Astrocyte (in vitro differentiated cells and primary cell): ENCODE results near the gene TMSB10. TPM values are rescaled to one million over a fixed set of nuclear protein-coding genes. Genes with fewer than 3 reads are reported as not detected.

ENCODE experiments used
- DNase-seq: peaks from one replicate; pipeline ENCODE4 v3.0.0-alpha.2; 2010; ENCODE audit warnings: low read depth
- FAIRE-seq: peaks from 2 replicates; lab custom pipeline; 2011; peaks lifted over from hg19 to GRCh38; lab: Jason Lieb, UNC
- H2AFZ ChIP-seq: 2 replicates; pipeline ENCODE4 v1.6.0; 2012; ENCODE audit warnings: low read depth, low read length, inconsistent platforms
- H3K27ac ChIP-seq: 2 replicates; pipeline ENCODE4 v1.5.1; 2011; ENCODE audit warnings: low read depth, low read length, inconsistent platforms
- H3K27me3 ChIP-seq: 2 replicates; pipeline ENCODE4 v1.6.0; 2011; ENCODE audit warnings: low read length, inconsistent platforms; ENCODE audit not compliant: insufficient read depth
- H3K36me3 ChIP-seq: 2 replicates; pipeline ENCODE4 v1.5.1; 2011; ENCODE audit warnings: low read length, inconsistent platforms; ENCODE audit not compliant: insufficient read depth
- H3K4me1 ChIP-seq: 2 replicates; pipeline ENCODE4 v1.5.1; 2011; ENCODE audit warnings: low read length, inconsistent platforms; ENCODE audit not compliant: insufficient read depth
- H3K4me2 ChIP-seq: 2 replicates; pipeline ENCODE4 v1.6.0; 2012; ENCODE audit warnings: low read length, inconsistent platforms
- H3K4me3 ChIP-seq: 2 replicates; pipeline ENCODE4 v1.5.1; 2011; ENCODE audit warnings: low read depth, mild to moderate bottlenecking, low read length, inconsistent platforms; ENCODE audit not compliant: insufficient read depth
- H3K79me2 ChIP-seq: 2 replicates; pipeline ENCODE4 v1.6.0; 2012; ENCODE audit warnings: mild to moderate bottlenecking, low read length, inconsistent platforms; ENCODE audit not compliant: insufficient read depth
- H3K9ac ChIP-seq: 2 replicates; pipeline ENCODE4 v1.6.0; 2012; ENCODE audit warnings: mild to moderate bottlenecking, low read length, inconsistent platforms
- H3K9me3 ChIP-seq: 2 replicates; pipeline ENCODE4 v1.5.1; 2012; ENCODE audit warnings: low read depth, mild to moderate bottlenecking, low read length, inconsistent platforms; ENCODE audit not compliant: insufficient read depth
- H4K20me1 ChIP-seq: 2 replicates; pipeline ENCODE4 v1.6.0; 2012; ENCODE audit warnings: low read length, inconsistent platforms; ENCODE audit not compliant: insufficient read depth
- H3K27ac Mint-ChIP-seq: one replicate; pipeline ENCODE4 v1.8.0; 2021; ENCODE audit warnings: mild to moderate bottlenecking, mixed read lengths; ENCODE audit not compliant: unreplicated experiment
- H3K27me3 Mint-ChIP-seq: one replicate; pipeline ENCODE4 v1.8.0; 2021; ENCODE audit warnings: low read depth, mixed read lengths; ENCODE audit not compliant: unreplicated experiment
- H3K36me3 Mint-ChIP-seq: one replicate; pipeline ENCODE4 v1.8.0; 2021; ENCODE audit warnings: low read depth, mixed read lengths; ENCODE audit not compliant: unreplicated experiment
- H3K4me1 Mint-ChIP-seq: one replicate; pipeline ENCODE4 v1.8.0; 2021; ENCODE audit warnings: low read depth, mixed read lengths; ENCODE audit not compliant: unreplicated experiment
- H3K4me3 Mint-ChIP-seq: one replicate; pipeline ENCODE4 v1.8.0; 2021; ENCODE audit warnings: mild to moderate bottlenecking, moderate library complexity, mixed read lengths; ENCODE audit not compliant: unreplicated experiment
- H3K9me3 Mint-ChIP-seq: one replicate; pipeline ENCODE4 v1.8.0; 2021; ENCODE audit warnings: mild to moderate bottlenecking, mixed read lengths; ENCODE audit not compliant: unreplicated experiment
- EZH2 ChIP-seq: IDR thresholded peaks from 2 replicates; pipeline ENCODE4 v1.6.1; 2012; ENCODE audit warnings: mild to moderate bottlenecking, low read length, inconsistent platforms; ENCODE audit not compliant: insufficient read depth
- total RNA-seq: library from RNA; stranded (reverse); gene quantifications from 2 replicates; pipeline ENCODE4 v1.2.1, GENCODE V29; 2021
- TF ChIP-seq, protein P1 (sequence below): IDR thresholded peaks from 2 replicates; pipeline ENCODE4 v1.5.1; 2011; ENCODE audit warnings: low read depth, mild to moderate bottlenecking, inconsistent platforms, low read length, moderate library complexity; ENCODE audit not compliant: insufficient read depth

TMSB10 gene
- total RNA-seq, 1 donor from 2014 or later: 3,439 TPM

DNA sequence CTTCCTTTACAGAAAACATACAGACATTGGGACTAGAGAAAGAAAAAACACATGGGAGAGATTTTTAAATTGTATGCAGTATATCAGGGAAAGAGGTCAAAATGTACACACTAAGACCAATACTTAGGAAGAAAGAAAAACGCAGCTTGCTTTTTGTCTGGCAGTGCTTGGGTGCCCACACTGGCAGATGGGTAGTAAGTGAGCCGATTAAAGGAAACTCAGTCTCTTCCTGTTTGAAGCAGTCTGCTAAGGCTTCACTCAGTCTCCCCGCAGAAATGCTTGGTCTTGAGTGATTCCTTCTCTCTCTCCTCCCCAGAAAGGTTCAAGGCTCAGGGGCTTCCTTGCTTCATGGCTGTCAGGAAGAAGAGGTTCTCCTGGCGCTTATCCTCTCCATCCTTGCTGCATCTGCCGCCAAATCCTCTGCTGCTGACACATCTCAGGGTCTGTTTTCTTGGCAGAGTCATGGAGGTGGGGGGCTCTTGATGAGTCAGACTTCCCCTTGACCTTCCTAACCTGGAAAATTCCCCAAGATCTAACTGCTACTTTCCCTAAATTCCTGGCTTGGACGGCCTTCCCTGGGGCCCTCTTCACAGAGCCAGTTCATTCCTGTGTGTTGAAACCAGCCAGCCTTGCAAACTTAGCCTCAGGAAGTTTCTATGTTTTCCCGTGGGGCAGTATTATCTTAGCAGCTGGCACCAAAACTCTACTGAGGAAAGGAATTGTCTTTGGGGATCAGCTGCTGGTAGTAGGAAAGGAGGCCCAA, 10.5 kb upstream of the TMSB10 start:
- TF ChIP-seq EZH2: no peak
- TF ChIP-seq, protein P1, sequence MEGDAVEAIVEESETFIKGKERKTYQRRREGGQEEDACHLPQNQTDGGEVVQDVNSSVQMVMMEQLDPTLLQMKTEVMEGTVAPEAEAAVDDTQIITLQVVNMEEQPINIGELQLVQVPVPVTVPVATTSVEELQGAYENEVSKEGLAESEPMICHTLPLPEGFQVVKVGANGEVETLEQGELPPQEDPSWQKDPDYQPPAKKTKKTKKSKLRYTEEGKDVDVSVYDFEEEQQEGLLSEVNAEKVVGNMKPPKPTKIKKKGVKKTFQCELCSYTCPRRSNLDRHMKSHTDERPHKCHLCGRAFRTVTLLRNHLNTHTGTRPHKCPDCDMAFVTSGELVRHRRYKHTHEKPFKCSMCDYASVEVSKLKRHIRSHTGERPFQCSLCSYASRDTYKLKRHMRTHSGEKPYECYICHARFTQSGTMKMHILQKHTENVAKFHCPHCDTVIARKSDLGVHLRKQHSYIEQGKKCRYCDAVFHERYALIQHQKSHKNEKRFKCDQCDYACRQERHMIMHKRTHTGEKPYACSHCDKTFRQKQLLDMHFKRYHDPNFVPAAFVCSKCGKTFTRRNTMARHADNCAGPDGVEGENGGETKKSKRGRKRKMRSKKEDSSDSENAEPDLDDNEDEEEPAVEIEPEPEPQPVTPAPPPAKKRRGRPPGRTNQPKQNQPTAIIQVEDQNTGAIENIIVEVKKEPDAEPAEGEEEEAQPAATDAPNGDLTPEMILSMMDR: no peak
- no peaks in the 10 kb centered on the region for H3K36me3 Mint-ChIP-seq
- FAIRE-seq: no peak
- H3K4me2 ChIP-seq: peak overlapping the region; percentile 36
- H3K4me3 Mint-ChIP-seq: no peak overlapping the region
- no peaks in the 10 kb centered on the region for H3K27me3 ChIP-seq
- H3K27me3 Mint-ChIP-seq: no peaks in the 10 kb centered on the region
- DNase-seq: peak; percentile 51
- peak overlapping the region; percentile 88 for H3K27ac Mint-ChIP-seq
- H3K9ac ChIP-seq: no peak overlapping the region
- H3K4me1 ChIP-seq: peaks cover 24% of the 10 kb centered on the region
- H3K27ac ChIP-seq: peak overlapping the region; percentile 31
- H3K9me3 ChIP-seq: no peaks in the 10 kb centered on the region
- no peaks in the 10 kb centered on the region for H3K9me3 Mint-ChIP-seq
- H3K4me3 ChIP-seq: no peak overlapping the region
- H4K20me1 ChIP-seq: no peaks in the 10 kb centered on the region
- peaks cover 28% of the 10 kb centered on the region for H3K4me1 Mint-ChIP-seq
- H3K36me3 ChIP-seq: no peaks in the 10 kb centered on the region
- H2AFZ ChIP-seq: peak overlapping the region; percentile 45
- H3K79me2 ChIP-seq: no peaks in the 10 kb centered on the region

DNA sequence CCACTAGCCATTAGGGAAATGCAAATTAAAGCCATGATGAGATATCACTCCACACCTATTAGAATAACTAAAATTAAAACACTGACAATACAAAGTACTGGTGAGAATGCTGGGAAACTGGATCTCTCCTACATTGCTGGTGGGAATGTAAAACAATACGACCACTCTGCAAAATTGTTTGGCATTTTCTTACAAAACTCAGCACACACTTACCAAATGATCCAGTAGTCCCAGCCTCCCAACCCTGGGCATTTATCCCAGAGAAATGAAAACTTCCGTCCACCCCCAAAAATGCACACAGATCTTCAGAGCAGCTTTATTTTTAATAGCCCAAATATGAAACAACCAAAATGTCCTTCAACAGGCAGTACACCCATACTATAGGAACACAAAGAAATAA, 8.9 kb upstream of the TMSB10 start:
- FAIRE-seq: no peak
- H3K9me3 ChIP-seq: no peaks in the 10 kb centered on the region
- no peak for DNase-seq
- no peak overlapping the region for H3K4me2 ChIP-seq
- no peak overlapping the region for H3K27ac ChIP-seq
- Mint-ChIP-seq H3K4me1 (peaks cover 28% of the 10 kb centered on the region), H3K4me3 (no peak overlapping the region), H3K27ac (no peak overlapping the region), H3K9me3 (no peaks in the 10 kb centered on the region), H3K36me3 (no peaks in the 10 kb centered on the region), H3K27me3 (no peaks in the 10 kb centered on the region)
- H3K9ac ChIP-seq: no peak overlapping the region
- H3K36me3 ChIP-seq: no peaks in the 10 kb centered on the region
- H2AFZ ChIP-seq: no peak overlapping the region
- H3K79me2 ChIP-seq: no peaks in the 10 kb centered on the region
- H4K20me1 ChIP-seq: no peaks in the 10 kb centered on the region
- H3K4me3 ChIP-seq: no peak overlapping the region
- peaks cover 24% of the 10 kb centered on the region for H3K4me1 ChIP-seq
- TF ChIP-seq, protein P1: no peak
- TF ChIP-seq EZH2: no peak
- H3K27me3 ChIP-seq: no peaks in the 10 kb centered on the region

DNA sequence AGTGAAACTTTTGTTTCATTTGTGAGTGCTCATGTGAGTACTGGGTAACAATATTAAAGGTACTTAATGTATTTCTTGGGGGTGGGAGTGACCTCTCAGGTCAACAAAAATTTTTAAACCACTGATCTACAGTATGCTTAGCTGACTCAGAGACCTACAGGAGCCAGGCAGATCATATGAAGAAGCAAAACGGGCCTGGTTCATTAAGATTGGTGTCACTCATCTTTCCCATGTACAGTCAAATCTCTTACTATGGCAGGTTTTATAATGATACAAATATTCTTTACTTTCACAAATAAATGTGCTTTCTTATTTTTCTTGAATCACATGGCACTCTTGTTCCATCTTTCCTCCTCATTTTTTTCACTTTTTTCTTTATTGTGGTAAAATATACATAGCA, 7.7 kb upstream of the TMSB10 start:
- Histone ChIP-seq H3K36me3 (no peaks in the 10 kb centered on the region), H3K27ac (peak overlapping the region; percentile 83), H4K20me1 (no peaks in the 10 kb centered on the region), H3K9ac (no peak overlapping the region), H3K4me3 (no peak overlapping the region), H2AFZ (no peak overlapping the region), H3K4me2 (peak overlapping the region; percentile 82), H3K9me3 (no peaks in the 10 kb centered on the region), H3K4me1 (peaks cover 29% of the 10 kb centered on the region), H3K27me3 (no peaks in the 10 kb centered on the region), H3K79me2 (no peaks in the 10 kb centered on the region)
- Mint-ChIP-seq H3K4me1 (peaks cover 30% of the 10 kb centered on the region), H3K36me3 (no peaks in the 10 kb centered on the region), H3K27me3 (no peaks in the 10 kb centered on the region), H3K27ac (peak overlapping the region; percentile 96), H3K4me3 (no peak overlapping the region), H3K9me3 (no peaks in the 10 kb centered on the region)
- DNase-seq (no peak), FAIRE-seq (no peak)
- no peak for TF ChIP-seq EZH2
- TF ChIP-seq, protein P1: no peak
